Stomach smooth muscle (tissue), 2 donors: ENCODE results near the gene UBN2.
A peak's percentile ranks its signal among the peaks of the same experiment; 100 is the strongest.

ENCODE experiments used
- H3K27ac ChIP-seq: one replicate; pipeline ENCODE4 v1.7.0; 2013; ENCODE audit warnings: mild to moderate bottlenecking, low read length, inconsistent platforms
- H3K27me3 ChIP-seq, 2 donors: one replicate each; pipeline ENCODE4 v1.7.0; 2013; ENCODE audit warnings: low read length in 2 of 2; ENCODE audit not compliant: insufficient read depth in 2 of 2, control insufficient read depth in 1 of 2
- H3K36me3 ChIP-seq, 2 donors: one replicate each; pipeline ENCODE4 v1.7.0; 2013; ENCODE audit warnings: low read length in 2 of 2; ENCODE audit not compliant: control insufficient read depth in 2 of 2, insufficient read depth in 2 of 2
- H3K4me1 ChIP-seq: one replicate; pipeline ENCODE4 v1.7.0; 2013; ENCODE audit warnings: low read length; ENCODE audit not compliant: control insufficient read depth, insufficient read depth
- H3K4me3 ChIP-seq, 2 donors: one replicate each; pipeline ENCODE4 v1.7.0; 2013; ENCODE audit warnings: low read length in 2 of 2
- H3K9ac ChIP-seq, 2 donors: one replicate each; pipeline ENCODE4 v1.7.0; 2013; ENCODE audit warnings: low read length in 2 of 2, mild to moderate bottlenecking in 1 of 2
- H3K9me3 ChIP-seq, 2 donors: one replicate each; pipeline ENCODE4 v1.7.0; 2013; ENCODE audit warnings: low read length in 2 of 2; ENCODE audit not compliant: control insufficient read depth in 2 of 2
- donor health status: healthy.
- donor health status: Pancreatic carcinoma.

Gene UBN2

DNA sequence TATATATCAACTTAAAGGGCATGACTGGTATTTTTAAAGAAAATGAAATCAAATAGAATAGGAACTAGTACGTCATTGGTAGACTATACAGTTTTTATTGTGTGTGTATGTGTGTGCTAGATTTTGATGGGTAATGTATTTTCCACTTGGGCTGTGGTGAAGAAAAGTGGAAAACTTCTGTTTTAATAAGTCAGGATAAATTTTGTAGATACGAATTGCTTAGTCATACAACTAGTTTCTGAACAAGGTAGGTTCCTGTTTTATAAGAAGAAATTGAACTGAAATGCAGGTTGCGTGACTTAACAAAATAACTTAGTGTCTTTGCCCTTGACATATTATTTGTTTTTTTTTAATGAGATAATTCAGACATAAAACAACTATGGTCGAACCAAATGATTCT lies 24.3 kb downstream of the UBN2 start:
- no peak overlapping the region for H3K9ac ChIP-seq
- no peaks in the 10 kb centered on the region for H3K4me1 ChIP-seq
- H3K27ac ChIP-seq: no peak overlapping the region
- H3K27me3 ChIP-seq: no peaks in the 10 kb centered on the region
- peaks cover 0 to 28% of the 10 kb centered on the region in 2 donors for H3K36me3 ChIP-seq
- no peak overlapping the region for H3K4me3 ChIP-seq
- H3K9me3 ChIP-seq: no peaks in the 10 kb centered on the region

DNA sequence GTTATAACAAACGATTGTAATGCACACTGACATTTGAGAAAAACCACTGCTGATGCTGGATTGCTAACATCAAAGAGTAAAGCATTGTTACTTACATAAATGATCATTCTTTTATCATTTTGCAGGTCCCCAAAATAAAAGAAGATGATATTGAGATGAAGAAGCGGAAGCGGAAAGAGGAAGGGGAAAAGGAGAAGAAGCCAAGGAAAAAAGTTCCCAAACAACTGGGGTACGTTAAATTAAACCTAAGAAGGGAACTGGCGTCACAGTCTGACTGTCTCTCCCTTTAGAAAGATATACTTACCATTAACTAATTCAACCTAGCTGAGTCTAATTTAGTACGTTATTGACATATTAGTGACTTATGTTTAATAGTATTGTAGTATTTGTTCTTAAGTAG lies 28.1 kb downstream of the UBN2 start:
- no peak overlapping the region for H3K4me3 ChIP-seq
- no peaks in the 10 kb centered on the region for H3K9me3 ChIP-seq
- peaks cover 7 to 31% of the 10 kb centered on the region in 2 donors for H3K36me3 ChIP-seq
- H3K27ac ChIP-seq: no peak overlapping the region
- H3K4me1 ChIP-seq: no peaks in the 10 kb centered on the region
- no peaks in the 10 kb centered on the region for H3K27me3 ChIP-seq
- peak overlapping the region in 1 of 2 donors; percentile 13 for H3K9ac ChIP-seq

DNA sequence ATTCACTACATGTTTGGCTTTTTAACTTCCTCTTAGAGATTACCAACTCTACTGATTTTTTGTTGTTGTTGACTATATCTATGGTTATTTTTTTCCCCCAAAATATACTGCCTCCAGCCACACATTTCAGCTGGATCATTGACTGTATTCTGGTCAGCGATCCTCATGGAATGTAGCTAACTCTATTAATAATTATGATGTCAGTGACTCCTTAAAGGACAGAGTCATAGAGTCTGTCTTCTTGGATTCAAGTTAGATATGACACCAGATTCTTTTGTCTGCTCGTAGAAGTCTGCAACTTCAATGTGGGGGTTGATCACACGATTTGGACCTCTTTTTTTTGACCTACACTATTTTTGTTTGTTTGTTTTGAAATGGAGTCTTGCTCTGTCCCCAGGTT lies 33.2 kb downstream of the UBN2 start:
- Histone ChIP-seq H3K9me3 (no peaks in the 10 kb centered on the region), H3K27ac (no peak overlapping the region), H3K4me1 (no peaks in the 10 kb centered on the region), H3K27me3 (no peaks in the 10 kb centered on the region), H3K9ac (no peak overlapping the region), H3K36me3 (peaks cover 25 to 50% of the 10 kb centered on the region in 2 donors), H3K4me3 (no peak overlapping the region)

DNA sequence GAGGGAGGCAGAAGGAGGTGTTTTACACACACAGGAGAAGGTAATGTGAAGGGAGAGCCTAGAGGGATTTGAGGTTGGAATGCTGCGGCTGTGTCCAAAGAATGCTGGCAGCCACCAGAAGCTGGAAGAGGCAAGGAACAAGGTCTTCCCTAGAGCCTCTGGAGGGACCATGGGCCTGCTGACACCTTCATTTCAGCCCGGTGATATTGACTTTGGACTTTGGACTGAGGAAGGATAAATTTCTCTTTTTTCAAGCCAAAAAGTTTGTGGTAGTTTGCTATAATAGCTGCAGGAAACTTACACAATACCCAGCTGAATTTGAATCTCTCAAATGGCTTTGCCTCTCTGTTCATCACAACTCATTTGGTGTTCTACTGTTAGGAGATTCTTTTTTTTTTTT lies 34.6 kb downstream of the UBN2 start:
- Histone ChIP-seq H3K9me3 (no peaks in the 10 kb centered on the region), H3K27ac (no peak overlapping the region), H3K4me1 (no peaks in the 10 kb centered on the region), H3K36me3 (peaks cover 27 to 51% of the 10 kb centered on the region in 2 donors), H3K4me3 (no peak overlapping the region), H3K9ac (no peak overlapping the region), H3K27me3 (no peaks in the 10 kb centered on the region)

DNA sequence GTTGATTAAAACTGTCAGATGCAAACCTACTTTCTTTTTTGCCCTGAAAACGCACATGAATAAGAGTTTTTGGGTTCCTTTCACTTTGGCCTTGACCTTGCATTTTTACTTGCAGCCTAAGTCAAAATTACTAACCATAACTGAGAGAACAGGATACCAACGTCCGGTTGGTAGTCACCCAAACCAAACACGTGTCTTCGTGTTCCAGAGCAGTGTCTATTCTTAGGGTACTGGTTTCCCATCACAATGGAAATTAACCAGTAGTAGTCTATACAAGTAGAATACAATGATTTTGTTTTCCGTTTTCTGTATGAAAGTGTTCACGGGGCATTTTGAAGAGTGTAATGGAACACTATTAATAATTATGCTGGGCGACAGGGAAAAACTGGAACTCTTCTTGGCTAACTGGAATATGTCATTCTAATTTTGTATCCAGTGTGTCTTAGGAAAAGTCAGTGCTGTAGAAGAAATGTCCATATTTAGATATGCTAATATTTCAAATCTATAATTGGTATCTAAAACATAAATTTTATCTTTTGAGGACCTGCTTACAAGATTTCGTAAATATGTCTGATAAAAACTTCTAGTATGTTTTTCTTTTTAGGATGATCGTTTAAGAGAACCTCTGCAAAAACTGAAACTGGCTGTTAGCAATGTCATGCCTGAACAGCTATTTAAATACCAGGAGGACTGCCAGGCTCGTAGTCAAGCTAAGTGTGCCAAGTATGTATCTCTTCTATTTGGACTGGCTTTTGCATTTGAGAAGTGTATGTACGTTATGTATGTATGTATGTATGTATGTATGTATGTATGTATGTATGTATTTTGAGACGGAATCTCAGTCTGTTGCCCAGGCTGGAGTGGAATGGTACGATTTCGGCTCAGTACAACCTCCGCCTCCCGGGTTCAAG lies 40.9 kb downstream of the UBN2 start:
- H3K9ac ChIP-seq: no peak overlapping the region
- H3K4me1 ChIP-seq: no peaks in the 10 kb centered on the region
- H3K27ac ChIP-seq: no peak overlapping the region
- no peaks in the 10 kb centered on the region for H3K9me3 ChIP-seq
- peaks cover 24 to 33% of the 10 kb centered on the region in 2 donors for H3K36me3 ChIP-seq
- no peaks in the 10 kb centered on the region for H3K27me3 ChIP-seq
- H3K4me3 ChIP-seq: peak overlapping the region in 1 of 2 donors; percentile 44

DNA sequence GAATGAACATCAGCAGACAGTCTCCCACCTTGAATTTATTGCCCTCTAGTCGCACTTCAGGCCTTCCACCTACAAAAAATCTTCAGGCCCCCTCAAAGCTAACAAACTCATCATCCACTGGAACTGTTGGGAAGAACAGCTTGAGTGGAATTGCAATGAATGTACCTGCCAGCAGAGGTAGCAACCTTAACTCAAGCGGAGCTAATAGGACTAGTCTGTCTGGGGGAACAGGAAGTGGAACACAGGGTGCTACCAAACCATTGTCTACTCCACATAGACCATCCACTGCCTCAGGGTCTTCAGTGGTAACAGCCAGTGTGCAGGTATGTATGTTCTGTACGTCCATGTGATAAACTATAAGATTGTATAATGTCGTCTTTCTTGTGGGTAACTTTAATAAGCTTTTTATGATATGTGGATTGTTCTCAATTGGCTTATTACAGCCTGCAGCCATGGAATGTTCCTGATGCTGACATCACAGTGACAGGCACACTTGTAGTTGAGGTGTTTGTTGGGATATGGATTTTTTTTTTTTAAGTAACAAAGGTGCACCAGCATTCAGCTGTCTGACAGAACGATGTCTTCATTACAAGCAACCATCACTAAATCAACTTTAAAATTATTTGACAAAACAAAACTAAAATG lies 53.3 kb downstream of the UBN2 start:
- peaks cover 22 to 26% of the 10 kb centered on the region in 2 donors for H3K36me3 ChIP-seq
- H3K4me3 ChIP-seq: no peak overlapping the region
- no peaks in the 10 kb centered on the region for H3K4me1 ChIP-seq
- no peak overlapping the region for H3K9ac ChIP-seq
- H3K9me3 ChIP-seq: no peaks in the 10 kb centered on the region
- no peak overlapping the region for H3K27ac ChIP-seq
- H3K27me3 ChIP-seq: no peaks in the 10 kb centered on the region

DNA sequence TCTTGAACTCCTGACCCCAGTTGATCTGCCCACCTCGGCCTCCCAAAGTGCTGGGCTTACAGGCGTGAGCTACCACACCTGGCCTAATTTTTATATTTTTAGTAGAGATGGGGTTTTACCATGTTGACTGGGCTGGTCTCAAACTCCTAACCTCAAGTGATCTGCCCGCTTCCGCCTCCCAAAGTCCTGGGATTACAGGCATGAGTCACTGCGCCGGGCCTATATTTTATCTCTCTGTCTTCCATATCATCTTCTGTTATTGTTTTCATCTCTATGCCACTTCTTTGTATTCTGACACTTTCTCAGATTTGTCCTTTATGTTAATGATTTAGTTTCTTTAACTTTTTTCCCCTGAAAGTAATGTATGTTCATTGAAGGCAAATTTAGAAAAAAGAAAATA lies 55.1 kb downstream of the UBN2 start:
- H3K4me3 ChIP-seq: no peak overlapping the region
- no peaks in the 10 kb centered on the region for H3K9me3 ChIP-seq
- H3K9ac ChIP-seq: no peak overlapping the region
- H3K27me3 ChIP-seq: no peaks in the 10 kb centered on the region
- H3K36me3 ChIP-seq: peaks cover 22 to 26% of the 10 kb centered on the region in 2 donors
- H3K4me1 ChIP-seq: no peaks in the 10 kb centered on the region
- no peak overlapping the region for H3K27ac ChIP-seq

DNA sequence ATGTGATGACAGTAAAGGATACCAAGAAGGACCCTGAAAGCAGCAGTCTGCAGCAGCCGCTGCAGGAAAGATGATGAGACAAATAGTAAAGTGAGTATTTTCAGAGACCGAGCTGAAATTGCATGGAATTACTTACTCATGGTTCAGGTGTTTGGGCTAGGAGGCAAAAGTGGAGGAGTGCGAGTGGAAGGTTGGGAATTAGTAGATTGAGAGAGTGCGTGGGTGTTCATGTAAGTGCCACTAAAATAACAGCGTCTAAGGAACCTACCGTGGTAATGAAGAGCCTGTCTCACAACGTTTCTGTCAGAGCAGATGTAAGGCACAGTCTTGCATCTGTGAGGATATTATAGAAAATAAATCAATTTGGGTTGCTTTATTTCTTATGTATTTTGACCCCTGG lies 61.8 kb downstream of the UBN2 start:
- no peak overlapping the region for H3K9ac ChIP-seq
- H3K9me3 ChIP-seq: no peaks in the 10 kb centered on the region
- no peak overlapping the region for H3K27ac ChIP-seq
- no peaks in the 10 kb centered on the region for H3K4me1 ChIP-seq
- H3K4me3 ChIP-seq: no peak overlapping the region
- H3K36me3 ChIP-seq: peaks cover 9 to 18% of the 10 kb centered on the region in 2 donors
- no peaks in the 10 kb centered on the region for H3K27me3 ChIP-seq

DNA sequence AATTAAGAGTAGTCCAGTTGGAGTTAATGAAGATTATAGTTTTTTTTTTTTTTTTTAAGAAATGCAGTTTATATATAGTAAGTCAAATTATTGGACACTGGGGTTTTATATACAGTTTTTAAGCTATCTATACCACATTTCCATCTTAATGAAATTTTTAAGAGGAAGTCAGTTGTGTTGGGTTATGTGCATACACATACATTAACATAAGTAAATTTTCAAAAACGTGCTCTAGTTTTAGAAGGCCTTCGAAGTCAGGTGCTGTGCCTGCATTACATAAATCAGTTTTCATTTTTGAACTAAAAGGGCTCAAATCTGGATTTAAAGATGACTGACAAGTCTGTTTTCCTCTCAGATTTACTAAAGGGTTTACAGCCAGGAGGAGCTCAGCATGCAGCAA lies 62.5 kb downstream of the UBN2 start:
- Histone ChIP-seq H3K4me1 (no peaks in the 10 kb centered on the region), H3K27ac (no peak overlapping the region), H3K36me3 (peaks cover 7 to 13% of the 10 kb centered on the region in 2 donors), H3K27me3 (no peaks in the 10 kb centered on the region), H3K9ac (no peak overlapping the region), H3K4me3 (no peak overlapping the region), H3K9me3 (no peaks in the 10 kb centered on the region)

DNA sequence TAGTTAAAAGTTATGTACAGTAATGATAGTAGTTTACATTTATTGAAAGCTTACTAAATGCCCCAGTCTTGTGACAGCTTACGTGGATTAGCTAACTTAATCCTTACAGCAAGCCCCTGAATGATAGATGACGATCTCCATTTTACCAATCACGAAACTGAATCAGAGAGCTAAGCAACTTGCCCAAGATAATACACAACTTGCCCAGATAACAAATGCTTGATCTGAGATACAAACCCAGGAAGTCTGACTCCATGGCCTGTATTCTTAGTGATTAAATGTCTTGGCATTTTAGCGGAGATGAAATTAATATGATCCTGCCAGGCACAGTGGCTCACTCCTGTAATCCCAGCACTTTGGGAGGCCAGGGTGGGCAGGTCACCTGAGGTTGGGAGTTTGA lies 63.2 kb downstream of the UBN2 start:
- no peak overlapping the region for H3K27ac ChIP-seq
- no peaks in the 10 kb centered on the region for H3K27me3 ChIP-seq
- H3K36me3 ChIP-seq: peaks cover 7 to 13% of the 10 kb centered on the region in 2 donors
- no peak overlapping the region for H3K4me3 ChIP-seq
- no peaks in the 10 kb centered on the region for H3K4me1 ChIP-seq
- H3K9me3 ChIP-seq: no peaks in the 10 kb centered on the region
- H3K9ac ChIP-seq: no peak overlapping the region
